ENCODE results near the gene LTC4S.
A peak's percentile ranks its signal among the peaks of the same experiment; 100 is the strongest.
"Not testable (repeated sequence)": the region's sequence is repeated elsewhere in the genome, so short reads cannot be mapped to it uniquely, and the experiment has no call there.

Gene LTC4S

GRCh38 chr5:179793468-179794139 lies at the start of gene LTC4S:
Gene LTC4S (plus strand): TSS chr5:179793986. CDS start chr5:179794081, 95 bp downstream.
- no peak within 1 kb of the TSS for H3K4me3 ChIP-seq (ENCODE audit: low read depth, low read length)
- no peak for DNase-seq (ENCODE audit: low read depth)

- H3K4me3 ChIP-seq (ENCODE audit: low read depth, low read length); DNase-seq (ENCODE audit: low read depth): not testable (repeated sequence)
Observed at GRCh38 chr5:179744106-179744505, 49.7 kb upstream of the LTC4S start.

GRCh38 chr5:179746872-179747271 lies 46.9 kb upstream of the LTC4S start:
- no peak for DNase-seq (ENCODE audit: low read depth)
- no peak overlapping the region for H3K4me3 ChIP-seq (ENCODE audit: low read depth, low read length)

- no peak overlapping the region for H3K4me3 ChIP-seq (ENCODE audit: low read depth, low read length)
- no peak for DNase-seq (ENCODE audit: low read depth)
Observed at GRCh38 chr5:179747811-179748210, 46.0 kb upstream of the LTC4S start.

- H3K4me3 ChIP-seq (ENCODE audit: low read depth, low read length): no peak overlapping the region
- no peak for DNase-seq (ENCODE audit: low read depth)
Observed at GRCh38 chr5:179749857-179750508, 43.8 kb upstream of the LTC4S start.

- H3K4me3 ChIP-seq (ENCODE audit: low read depth, low read length): no peak overlapping the region
- no peak for DNase-seq (ENCODE audit: low read depth)
Observed at GRCh38 chr5:179753971-179754370, 39.8 kb upstream of the LTC4S start.

- DNase-seq (ENCODE audit: low read depth): no peak
- no peak overlapping the region for H3K4me3 ChIP-seq (ENCODE audit: low read depth, low read length)
Observed at GRCh38 chr5:179755022-179755421, 38.8 kb upstream of the LTC4S start.

GRCh38 chr5:179758955-179759354 lies 34.8 kb upstream of the LTC4S start:
- DNase-seq (ENCODE audit: low read depth): no peak
- H3K4me3 ChIP-seq (ENCODE audit: low read depth, low read length): no peak overlapping the region

GRCh38 chr5:179759581-179760551 lies 33.9 kb upstream of the LTC4S start:
- no peak overlapping the region for H3K4me3 ChIP-seq (ENCODE audit: low read depth, low read length)
- no peak for DNase-seq (ENCODE audit: low read depth)

GRCh38 chr5:179762079-179762780 lies 31.6 kb upstream of the LTC4S start:
- no peak for DNase-seq (ENCODE audit: low read depth)
- no peak overlapping the region for H3K4me3 ChIP-seq (ENCODE audit: low read depth, low read length)

GRCh38 chr5:179762781-179763176 lies 31.0 kb upstream of the LTC4S start:
- H3K4me3 ChIP-seq (ENCODE audit: low read depth, low read length): no peak overlapping the region
- peak; percentile 36 for DNase-seq (ENCODE audit: low read depth)

GRCh38 chr5:179763215-179763945 lies 30.4 kb upstream of the LTC4S start:
- no peak overlapping the region for H3K4me3 ChIP-seq (ENCODE audit: low read depth, low read length)
- DNase-seq (ENCODE audit: low read depth): peak; percentile 50

GRCh38 chr5:179764056-179764455 lies 29.7 kb upstream of the LTC4S start:
- no peak for DNase-seq (ENCODE audit: low read depth)
- no peak overlapping the region for H3K4me3 ChIP-seq (ENCODE audit: low read depth, low read length)

- H3K4me3 ChIP-seq (ENCODE audit: low read depth, low read length): no peak overlapping the region
- peak; percentile 57 for DNase-seq (ENCODE audit: low read depth)
Observed at GRCh38 chr5:179765400-179765799, 28.4 kb upstream of the LTC4S start.

GRCh38 chr5:179766021-179766725 lies 27.6 kb upstream of the LTC4S start:
- no peak for DNase-seq (ENCODE audit: low read depth)
- no peak overlapping the region for H3K4me3 ChIP-seq (ENCODE audit: low read depth, low read length)

- DNase-seq (ENCODE audit: low read depth): no peak
- no peak overlapping the region for H3K4me3 ChIP-seq (ENCODE audit: low read depth, low read length)
Observed at GRCh38 chr5:179766726-179767455, 26.9 kb upstream of the LTC4S start.

- H3K4me3 ChIP-seq (ENCODE audit: low read depth, low read length): no peak overlapping the region
- DNase-seq (ENCODE audit: low read depth): no peak
Observed at GRCh38 chr5:179767496-179768100, 26.2 kb upstream of the LTC4S start.

Measured in skeletal muscle cell (primary cell).